ENCODE results near the gene NCAM1.

DNA sequence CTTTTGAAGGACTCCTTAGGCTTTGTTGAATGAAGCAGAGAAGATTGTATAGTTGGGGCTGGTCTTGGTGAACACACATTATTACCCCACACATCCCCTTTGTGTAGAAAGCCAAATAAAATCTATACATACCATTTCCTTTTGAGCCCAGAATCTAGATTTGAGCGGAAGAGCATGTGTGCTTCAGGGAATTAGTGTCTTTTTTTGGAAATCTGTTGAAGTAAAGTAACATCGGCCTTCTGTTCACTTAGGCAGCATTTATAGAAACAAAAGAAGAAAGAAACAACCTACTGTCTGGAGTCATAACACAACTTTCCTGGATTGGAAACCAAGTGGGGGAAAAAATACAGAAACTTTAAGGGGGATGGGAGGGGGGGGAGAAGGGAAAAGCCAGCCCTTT is 315.2 kb downstream of the NCAM1 start:
- TF ChIP-seq POLR2AphosphoS5 (IDR thresholded peaks at IDR 0.05; ENCODE audit: borderline replicate concordance, low read depth, low read length) (no peak), EZH2 (IDR thresholded peaks at IDR 0.05) (no peak)

Measured in SK-N-MC (cell line).